HL-60 (cell line): ENCODE measurements around the gene NR2E3.

Experiments used
- DNase-seq, 2 experiments: peaks; one replicate each; pipeline ENCODE4 v3.0.0-alpha.2; 2010 to 2020; ENCODE audit warnings: low read depth in 1 of 2, low spot score in 1 of 2
- H3K27ac ChIP-seq: fragments of 250-450 bp; sonication (Bioruptor Pico); replicated peaks from 2 replicates; pipeline ENCODE4 v1.5.1; 2020; ENCODE audit warnings: mild to moderate bottlenecking, moderate library complexity
- H3K27me3 ChIP-seq: fragments of 250-450 bp; sonication (Bioruptor Pico); 2 replicates; pipeline ENCODE4 v1.5.1; 2021; ENCODE audit warnings: mild to moderate bottlenecking, moderate library complexity; ENCODE audit not compliant: insufficient read depth, poor library complexity, severe bottlenecking
- H3K4me3 ChIP-seq: replicated peaks from 2 replicates; pipeline ENCODE4 v1.5.1; 2011; ENCODE audit warnings: mild to moderate bottlenecking, control low read depth, low read length; ENCODE audit not compliant: insufficient read depth
- CTCF ChIP-seq: IDR thresholded peaks from one replicate; pipeline ENCODE4 v1.5.1; 2011; ENCODE audit warnings: low read length, control low read depth, inconsistent platforms; ENCODE audit not compliant: insufficient read depth
- GABPA ChIP-seq: IDR thresholded peaks from 2 replicates; pipeline ENCODE4 v1.6.1; 2012; ENCODE audit warnings: low read depth
- POLR2AphosphoS5 ChIP-seq: IDR thresholded peaks from 2 replicates; pipeline ENCODE4 v1.6.1; 2012; ENCODE audit warnings: low read depth
- REST ChIP-seq: IDR thresholded peaks from 2 replicates; pipeline ENCODE4 v1.6.1; 2012; ENCODE audit warnings: low read depth; ENCODE audit not compliant: insufficient replicate concordance
- SPI1 ChIP-seq: IDR thresholded peaks from 2 replicates; pipeline ENCODE4 v1.6.1; 2012; ENCODE audit warnings: low read depth, mild to moderate bottlenecking, borderline replicate concordance

NR2E3 gene

GRCh38 chr15:71815301-71815700, 4.9 kb downstream of the NR2E3 start:
- TF ChIP-seq SPI1 = no peak
- no peak for TF ChIP-seq REST
- no peak for TF ChIP-seq POLR2AphosphoS5
- no peak for TF ChIP-seq CTCF
- TF ChIP-seq GABPA = no peak
- Histone ChIP-seq H3K27ac (no peak overlapping the region), H3K4me3 (no peak overlapping the region), H3K27me3 (no peaks in the 10 kb centered on the region)
- no peak for DNase-seq

- Histone ChIP-seq H3K4me3 (no peak overlapping the region), H3K27ac (no peak overlapping the region), H3K27me3 (no peaks in the 10 kb centered on the region)
- TF ChIP-seq CTCF (no peak), REST (no peak)
- DNase-seq = no peak
Measured at GRCh38 chr15:71817351-71817750, 7.0 kb downstream of the NR2E3 start.

- H3K27me3 ChIP-seq = no peaks in the 10 kb centered on the region
- DNase-seq = no peak
- H3K27ac ChIP-seq = no peak overlapping the region
- no peak for TF ChIP-seq REST
- no peak for TF ChIP-seq POLR2AphosphoS5
- no peak for TF ChIP-seq CTCF
- TF ChIP-seq GABPA = no peak
- TF ChIP-seq SPI1 = no peak
- no peak overlapping the region for H3K4me3 ChIP-seq
Measured at GRCh38 chr15:71820127-71820526, 9.8 kb downstream of the NR2E3 start.
